ENCODE data around the gene UACA.

The UACA gene

DNA sequence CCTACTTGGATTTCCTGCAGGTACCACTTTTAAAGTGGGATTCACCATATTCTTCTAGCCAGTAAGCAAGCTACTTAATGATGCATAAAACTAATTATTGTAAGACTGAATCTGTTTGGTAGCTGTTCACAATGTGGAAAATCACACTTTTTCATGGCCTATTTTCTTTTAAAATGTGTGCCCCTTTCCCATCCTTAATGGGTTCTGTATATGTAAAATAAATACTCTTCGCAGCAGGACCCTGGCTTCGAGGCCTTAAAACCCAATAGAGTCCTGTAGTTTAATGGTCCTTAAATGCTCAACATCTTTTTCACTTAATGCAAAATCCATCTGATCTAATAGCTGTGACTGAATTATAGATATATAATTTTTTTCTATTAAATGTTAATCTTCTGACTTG is 111.0 kb downstream of the UACA start:
- DNase-seq = no peak

GRCh38 chr15:70651303-70651845 is 112.0 kb downstream of the UACA start:
- no peak for DNase-seq

- DNase-seq = no peak
Measured at GRCh38 chr15:70650567-70651302, 112.6 kb downstream of the UACA start.

DNA sequence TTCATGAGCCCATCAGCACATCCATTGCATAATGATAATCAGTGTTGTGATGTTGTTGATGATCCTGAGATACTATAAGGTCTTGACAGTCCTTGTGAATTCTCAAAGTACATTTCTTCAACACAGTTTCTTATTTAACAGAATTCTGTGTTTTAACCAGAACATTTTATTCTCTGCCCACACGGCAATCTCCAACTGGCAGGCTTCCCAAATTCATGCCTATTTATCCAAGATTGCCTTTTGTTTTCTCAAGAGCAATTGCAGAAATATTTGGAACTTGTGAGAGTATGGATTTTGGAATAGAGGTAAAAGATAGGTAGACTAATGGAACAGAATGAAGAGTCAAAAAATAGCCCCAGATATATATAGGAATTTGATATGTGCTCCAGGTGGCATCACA is 116.0 kb downstream of the UACA start:
- DNase-seq = no peak

- DNase-seq = no peak
Measured at GRCh38 chr15:70646169-70646568, 117.2 kb downstream of the UACA start.

- DNase-seq = no peak
Measured at GRCh38 chr15:70643783-70644125, 119.6 kb downstream of the UACA start.

DNA sequence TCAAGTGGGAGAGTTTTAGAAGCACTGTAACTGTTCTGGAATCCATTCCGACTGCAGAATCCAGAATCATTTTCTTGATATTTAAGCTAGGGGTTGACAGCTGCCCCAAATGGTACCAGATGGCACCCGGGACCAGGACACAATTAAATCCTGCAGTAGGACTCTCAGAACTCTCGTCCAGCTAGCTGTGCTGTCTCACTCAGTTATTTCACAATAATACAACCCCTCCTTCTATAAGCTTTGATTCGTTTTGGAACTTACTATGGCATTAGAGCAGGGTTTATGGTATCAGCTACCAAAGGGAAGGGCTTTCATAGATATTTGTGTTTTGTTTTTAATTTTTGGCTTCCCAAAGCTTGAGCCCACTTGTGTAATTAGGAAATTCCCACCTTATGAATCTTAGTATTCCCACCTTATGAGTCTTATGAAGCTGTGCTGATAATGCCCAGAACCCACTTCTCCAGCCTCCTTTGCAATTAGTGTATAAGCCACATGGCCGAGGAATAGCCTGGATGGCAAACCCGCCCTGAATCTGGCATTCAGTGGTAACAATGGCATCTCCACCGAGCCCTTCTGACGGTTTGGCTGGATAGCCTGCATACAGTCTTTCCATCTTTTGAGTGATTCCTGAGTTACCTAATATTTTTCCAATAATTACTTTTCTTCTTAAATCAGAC is 120.1 kb downstream of the UACA start:
- DNase-seq = no peak

DNA sequence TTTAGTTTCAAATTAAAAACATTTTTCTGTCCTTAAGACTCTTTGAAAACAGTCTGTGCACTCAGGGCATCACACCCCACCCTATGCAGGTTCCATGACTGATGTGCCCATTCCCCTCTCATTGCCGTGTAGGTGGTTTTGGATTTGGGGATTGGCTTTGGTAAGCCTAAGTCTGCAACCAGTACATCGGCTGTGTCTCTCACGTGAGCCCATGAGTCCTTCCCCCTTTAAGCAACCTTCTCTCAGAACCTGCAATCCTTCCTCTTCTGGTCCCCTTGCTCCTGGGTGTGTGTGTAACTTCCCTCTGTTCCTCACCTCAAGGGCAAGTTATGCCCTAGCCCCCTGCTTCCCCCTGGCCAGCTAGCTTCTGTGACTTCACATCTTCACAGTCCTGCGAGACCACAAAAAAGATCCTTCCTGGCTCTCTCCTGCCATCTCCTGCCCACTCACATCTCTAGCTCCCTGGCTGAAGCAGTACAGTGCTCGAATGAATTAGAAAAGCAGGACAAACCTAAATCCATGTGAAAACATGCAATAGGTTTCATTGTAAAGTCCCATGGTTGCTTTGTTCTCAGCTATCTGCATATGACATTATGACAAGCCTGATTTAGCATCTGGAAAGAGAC is 126.7 kb downstream of the UACA start:
- DNase-seq = no peak

GRCh38 chr15:70635895-70636294 is 127.5 kb downstream of the UACA start:
- DNase-seq = no peak

DNA sequence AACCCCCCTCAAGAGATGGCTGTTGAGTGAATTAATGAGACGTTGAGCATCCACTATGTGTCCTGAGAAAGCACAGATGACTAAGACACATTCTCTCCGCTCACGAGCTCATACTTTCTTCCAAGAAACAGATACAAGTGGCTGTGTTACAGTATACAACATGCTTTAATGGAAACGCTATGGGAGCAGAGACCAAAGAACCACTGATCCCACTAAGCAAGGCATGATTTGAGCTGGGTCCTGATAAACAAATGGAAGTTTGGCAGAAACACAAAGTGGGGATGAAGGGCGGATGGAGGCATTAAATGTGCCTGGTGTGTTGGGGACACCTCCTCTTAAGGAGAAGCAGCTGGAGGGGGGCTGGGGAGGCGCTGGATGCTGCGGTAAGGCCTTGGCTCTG is 129.4 kb downstream of the UACA start:
- DNase-seq = no peak

GRCh38 chr15:70633103-70633831 is 130.1 kb downstream of the UACA start:
- DNase-seq = no peak

GRCh38 chr15:70632491-70633102 is 130.8 kb downstream of the UACA start:
- no peak for DNase-seq

DNA sequence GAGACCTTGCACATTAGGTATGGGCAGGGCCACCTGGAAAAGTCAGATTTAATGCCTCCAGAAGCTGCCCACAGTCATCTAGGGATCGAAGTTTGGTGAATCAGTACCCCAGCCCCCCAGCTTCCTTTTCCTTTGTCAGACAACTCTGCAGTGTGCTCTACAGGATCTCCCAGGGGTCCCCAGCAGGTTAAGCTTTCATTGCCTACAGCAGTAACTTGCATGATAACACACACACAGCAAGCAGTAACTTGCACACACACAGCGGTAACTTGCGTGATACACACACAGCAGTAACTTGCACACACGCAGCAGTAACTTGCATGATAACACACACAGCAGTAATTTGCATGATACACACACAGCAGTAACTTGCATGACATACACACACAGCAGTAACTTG is 131.3 kb downstream of the UACA start:
- DNase-seq = no peak

GRCh38 chr15:70629735-70630273 is 133.6 kb downstream of the UACA start:
- no peak for DNase-seq

- no peak for DNase-seq
Measured at GRCh38 chr15:70628549-70628896, 134.8 kb downstream of the UACA start.

DNA sequence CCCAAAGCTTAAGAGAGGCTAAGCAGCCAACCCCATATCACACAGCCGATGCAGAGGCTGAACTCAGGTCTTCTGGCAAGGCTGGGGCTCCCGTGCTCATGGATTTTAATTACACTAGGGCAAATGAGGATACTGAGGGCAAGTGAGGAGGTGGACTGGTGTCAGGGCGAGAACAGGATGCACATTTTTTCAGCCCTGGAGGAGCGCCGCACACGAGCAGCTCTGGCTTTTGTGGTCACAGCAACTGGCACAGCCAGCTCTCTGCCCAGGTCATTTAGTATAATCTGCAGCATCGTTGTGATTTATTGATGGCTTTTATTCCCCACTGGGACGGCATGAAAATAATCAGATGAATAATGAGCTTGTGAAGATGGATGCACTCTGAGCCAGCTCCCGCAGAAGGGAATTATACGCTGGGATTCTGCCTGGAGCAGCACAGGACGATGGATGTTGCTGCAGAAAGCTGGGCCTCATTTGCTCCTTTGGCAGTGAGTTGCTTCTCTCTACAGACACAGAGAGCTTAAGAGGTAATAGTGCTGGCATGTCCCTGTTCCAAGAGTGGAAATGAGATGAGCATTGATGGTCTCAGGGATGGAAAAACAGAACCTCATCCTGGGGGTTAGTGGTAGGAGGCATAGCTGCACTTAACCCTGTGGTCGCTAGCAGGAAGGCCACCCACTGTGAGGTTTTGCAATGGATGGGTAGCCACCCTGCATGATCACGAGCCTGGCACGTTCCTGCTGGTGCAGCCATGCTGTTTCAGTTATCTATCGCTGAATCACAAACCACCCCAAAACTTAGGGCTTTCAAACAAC is 135.4 kb downstream of the UACA start:
- no peak for DNase-seq

GRCh38 chr15:70627322-70627721 is 136.0 kb downstream of the UACA start:
- DNase-seq = no peak

- DNase-seq = no peak
Measured at GRCh38 chr15:70625438-70625837, 137.9 kb downstream of the UACA start.

- no peak for DNase-seq
Measured at GRCh38 chr15:70625011-70625410, 138.3 kb downstream of the UACA start.

DNA sequence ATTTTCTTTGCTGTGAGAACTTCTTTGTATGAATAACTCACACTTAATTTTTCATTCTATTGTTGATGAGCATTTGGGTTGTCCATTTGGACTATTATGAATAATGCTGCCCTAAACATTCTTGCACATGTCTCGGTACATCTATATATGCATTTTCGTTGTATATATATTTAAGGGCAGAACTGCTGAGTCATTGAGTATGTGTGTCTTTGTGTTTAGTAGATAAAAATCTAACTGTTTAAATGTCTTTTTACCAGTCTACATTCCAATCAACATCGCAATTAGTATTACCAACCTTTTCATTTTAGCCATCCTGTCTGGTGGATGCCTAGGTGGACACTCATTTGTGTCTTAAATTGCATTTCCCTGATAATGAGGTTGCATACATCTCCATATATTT is 144.4 kb downstream of the UACA start:
- no peak for DNase-seq

GRCh38 chr15:70617911-70618287 is 145.5 kb downstream of the UACA start:
- DNase-seq = no peak

Measured in NCI-H1930 (cell line).